Measurements from ENCODE around the gene HMGCS1.
"Not testable (repeated sequence)": the region's sequence is repeated elsewhere in the genome, so short reads cannot be mapped to it uniquely, and the experiment has no call there.

The HMGCS1 gene

GRCh38 chr5:43312076-43312661 lies 1.0 kb downstream of the HMGCS1 start:
- DNase-seq, result no peak

- no peak for DNase-seq
Measured at GRCh38 chr5:43309637-43310036, 3.6 kb downstream of the HMGCS1 start.

- no peak for DNase-seq
Measured at GRCh38 chr5:43309122-43309521, 4.1 kb downstream of the HMGCS1 start.

GRCh38 chr5:43306954-43307353 lies 6.3 kb downstream of the HMGCS1 start:
- DNase-seq, result not testable (repeated sequence)

DNA sequence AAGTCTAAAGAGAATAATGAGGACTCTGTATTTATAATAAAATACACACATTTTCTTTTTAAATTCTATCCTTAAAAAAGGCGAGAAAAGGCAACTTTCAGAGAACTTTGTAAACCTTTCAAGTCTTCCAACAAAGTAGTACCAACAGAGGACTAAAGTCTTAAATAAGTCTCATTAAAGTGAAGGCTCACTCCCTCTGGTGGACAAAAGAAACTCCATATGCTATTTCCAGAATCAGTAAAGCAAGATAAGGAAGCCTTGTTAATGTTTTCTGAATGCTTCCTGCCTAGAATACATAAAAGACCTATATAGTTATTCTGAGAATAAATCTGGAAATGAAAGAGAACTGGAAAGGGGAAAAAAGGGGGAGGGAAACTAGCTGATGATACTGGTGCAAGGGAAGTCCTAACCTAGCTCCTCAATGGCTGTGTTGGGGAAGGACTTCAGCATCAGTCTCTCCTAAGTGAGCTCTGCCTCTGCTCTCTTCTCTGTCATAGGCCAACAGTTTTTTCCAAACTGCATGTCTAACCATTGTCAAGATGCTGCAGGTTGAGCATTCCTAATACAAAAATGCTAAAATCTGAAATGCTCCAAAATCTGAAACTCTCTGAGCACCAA lies 7.2 kb downstream of the HMGCS1 start:
- peak in 1 of 2 experiments; percentile 55 for DNase-seq

DNA sequence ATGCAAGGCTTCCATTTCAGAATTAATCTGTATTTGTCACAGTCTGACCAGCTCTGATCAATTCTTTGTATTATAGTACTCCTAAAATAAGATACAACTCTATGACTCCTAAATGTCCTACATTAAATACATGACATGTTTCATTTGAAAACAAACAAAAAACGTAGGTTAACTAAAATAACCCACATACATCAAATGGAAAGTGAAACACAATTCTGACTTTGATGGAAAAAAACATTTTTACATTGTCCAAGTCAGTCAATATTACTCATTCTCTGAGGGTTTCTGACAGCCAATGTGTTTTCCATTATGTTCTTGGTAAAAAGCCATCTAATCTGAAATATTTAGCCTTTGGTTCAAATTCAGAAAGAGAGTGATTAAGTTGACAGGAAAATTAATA lies 8.7 kb downstream of the HMGCS1 start:
- no peak for DNase-seq

- DNase-seq, result no peak
Measured at GRCh38 chr5:43303242-43303641, 10.0 kb downstream of the HMGCS1 start.

DNA sequence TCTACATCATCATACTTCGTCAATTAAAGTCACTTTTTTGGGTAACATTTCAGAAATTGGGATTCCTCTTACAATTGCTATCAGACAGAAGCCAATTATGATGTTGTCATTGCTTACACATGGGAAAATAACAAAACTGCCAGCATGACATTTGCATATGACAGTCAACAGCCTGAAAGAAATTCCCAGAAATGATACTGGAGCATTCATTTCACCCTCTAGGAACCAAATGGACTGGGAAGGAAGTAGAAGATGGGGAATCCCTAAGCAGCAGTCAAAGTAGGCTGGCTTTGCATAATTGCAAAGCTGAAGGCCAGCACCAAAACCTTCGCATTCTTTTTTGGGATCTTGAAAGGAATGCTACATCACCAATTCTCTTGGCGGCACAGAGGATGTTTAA lies 10.7 kb downstream of the HMGCS1 start:
- no peak for DNase-seq

- no peak for DNase-seq
Measured at GRCh38 chr5:43301653-43302091, 11.5 kb downstream of the HMGCS1 start.

DNA sequence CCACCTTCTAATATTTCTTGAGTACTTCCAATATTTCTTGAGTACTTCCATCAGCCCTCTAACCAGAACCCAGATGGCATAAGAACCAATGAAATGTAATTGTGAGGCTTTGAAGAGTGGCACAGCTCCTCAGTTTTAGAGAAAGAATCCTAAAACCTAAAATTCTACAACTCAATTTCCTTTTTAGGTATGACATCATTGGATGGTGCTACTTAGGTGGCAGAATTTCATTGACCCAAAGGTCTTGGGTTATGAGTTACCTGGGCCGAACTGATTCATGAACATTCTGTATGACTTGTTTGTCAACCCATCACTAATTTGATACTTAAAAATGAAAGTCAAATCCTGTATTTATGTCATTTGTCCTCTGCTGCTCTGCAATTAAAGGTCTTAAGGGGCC lies 13.1 kb downstream of the HMGCS1 start:
- DNase-seq, result no peak

GRCh38 chr5:43298443-43298842 lies 14.8 kb downstream of the HMGCS1 start:
- DNase-seq, result no peak

DNA sequence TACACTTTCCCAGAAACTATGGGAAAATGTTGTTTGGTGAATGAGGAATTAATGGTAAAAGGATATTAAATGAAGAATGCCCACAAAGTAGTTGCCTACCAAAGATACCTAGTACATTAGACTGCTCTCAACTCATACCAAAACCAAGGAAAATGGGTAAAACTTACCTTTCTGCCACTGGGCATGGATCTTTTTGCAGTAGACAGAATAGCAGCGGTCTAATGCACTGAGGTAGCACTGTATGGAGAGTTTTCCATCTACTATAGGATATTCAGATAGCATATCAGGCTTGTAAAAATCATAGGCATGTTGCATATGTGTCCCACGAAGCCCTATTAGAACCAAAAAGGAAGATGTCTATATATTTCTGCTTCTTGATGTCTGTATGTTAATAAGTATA lies 16.4 kb downstream of the HMGCS1 start:
- no peak for DNase-seq

DNA sequence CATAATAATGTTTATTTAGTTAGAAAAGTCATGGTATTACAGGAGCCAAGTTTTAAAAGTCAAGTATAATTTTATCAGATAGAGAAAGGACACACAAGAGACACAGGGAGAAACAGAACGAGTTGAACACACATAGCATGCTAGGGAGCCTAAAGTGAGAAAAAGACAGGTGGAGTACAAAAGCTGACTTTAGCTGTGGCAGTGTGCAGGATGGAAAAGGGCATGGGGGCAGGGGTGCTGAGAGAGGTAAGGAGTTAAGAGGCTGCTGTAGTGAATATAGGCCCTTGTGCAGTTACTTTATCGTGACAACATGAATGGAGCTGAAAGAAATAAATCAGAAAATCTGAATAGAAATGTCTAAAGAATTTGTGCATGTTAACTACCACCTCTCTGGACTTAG lies 18.0 kb downstream of the HMGCS1 start:
- no peak for DNase-seq

GRCh38 chr5:43294226-43294625 lies 19.0 kb downstream of the HMGCS1 start:
- DNase-seq, result no peak

GRCh38 chr5:43290726-43291125 lies 22.5 kb downstream of the HMGCS1 start:
- DNase-seq, result no peak

DNA sequence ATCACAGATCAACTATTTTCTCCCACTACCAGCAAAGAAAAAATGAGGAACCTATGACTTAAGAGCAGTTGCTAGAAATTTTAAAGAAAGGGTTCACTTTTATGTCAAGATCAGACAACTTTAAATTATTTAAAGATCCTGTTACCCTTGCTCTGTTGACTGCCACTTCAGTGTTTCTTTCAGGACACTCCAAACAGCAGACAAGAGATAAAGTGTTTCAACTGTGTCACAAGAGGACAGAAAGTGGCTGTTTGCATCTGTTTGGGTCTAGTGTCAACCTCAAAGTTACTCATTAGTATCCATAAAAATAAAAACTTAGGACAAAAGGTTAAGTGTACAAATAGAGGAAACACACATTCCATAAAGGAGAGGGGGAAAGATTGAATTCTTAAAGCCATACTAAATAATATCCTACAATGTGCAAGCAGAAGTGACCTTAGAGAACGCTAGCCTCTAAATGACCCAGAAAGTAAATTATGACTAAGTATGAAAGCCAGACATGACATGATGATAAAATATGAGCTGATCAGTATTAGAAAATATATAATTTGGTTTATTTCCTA lies 24.9 kb downstream of the HMGCS1 start:
- no peak for DNase-seq

DNA sequence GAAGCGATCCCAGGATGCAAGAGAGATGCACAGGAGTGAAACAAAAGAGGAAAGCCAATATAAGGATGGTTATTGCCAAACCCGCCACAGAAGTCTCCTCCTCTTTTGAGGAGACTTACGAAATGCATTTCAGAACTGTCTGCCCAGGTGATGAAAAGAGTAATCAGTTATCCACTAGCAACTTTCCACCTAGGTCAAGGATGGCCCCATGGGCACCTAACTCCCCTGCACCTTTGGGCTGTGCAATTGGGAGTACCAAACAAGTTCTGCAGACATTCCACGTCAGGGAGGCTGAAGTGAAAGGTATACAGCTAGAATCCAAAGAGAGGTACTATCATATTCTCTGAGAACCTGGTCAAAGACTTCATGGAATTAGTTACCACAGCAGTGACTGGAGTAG lies 25.7 kb downstream of the HMGCS1 start:
- DNase-seq, result no peak

DNA sequence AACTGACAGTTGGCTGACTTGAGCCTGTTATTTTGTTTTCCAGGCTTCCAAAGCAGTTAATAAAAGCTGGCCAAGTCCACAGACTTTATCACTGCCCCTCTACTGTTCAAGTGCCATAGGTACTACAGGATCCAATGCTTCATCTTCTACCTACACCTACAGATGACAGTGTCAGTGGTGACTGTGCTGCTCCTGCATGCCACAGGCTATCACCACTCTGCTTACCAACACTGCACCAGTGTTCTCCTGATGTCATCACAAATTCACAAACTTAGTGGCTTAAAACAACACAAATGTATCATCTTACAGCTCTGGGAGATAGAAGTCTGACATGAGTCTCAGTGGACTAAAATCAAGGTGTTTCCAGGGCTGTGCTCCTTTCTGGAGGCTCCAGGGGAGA lies 26.6 kb downstream of the HMGCS1 start:
- no peak for DNase-seq

DNA sequence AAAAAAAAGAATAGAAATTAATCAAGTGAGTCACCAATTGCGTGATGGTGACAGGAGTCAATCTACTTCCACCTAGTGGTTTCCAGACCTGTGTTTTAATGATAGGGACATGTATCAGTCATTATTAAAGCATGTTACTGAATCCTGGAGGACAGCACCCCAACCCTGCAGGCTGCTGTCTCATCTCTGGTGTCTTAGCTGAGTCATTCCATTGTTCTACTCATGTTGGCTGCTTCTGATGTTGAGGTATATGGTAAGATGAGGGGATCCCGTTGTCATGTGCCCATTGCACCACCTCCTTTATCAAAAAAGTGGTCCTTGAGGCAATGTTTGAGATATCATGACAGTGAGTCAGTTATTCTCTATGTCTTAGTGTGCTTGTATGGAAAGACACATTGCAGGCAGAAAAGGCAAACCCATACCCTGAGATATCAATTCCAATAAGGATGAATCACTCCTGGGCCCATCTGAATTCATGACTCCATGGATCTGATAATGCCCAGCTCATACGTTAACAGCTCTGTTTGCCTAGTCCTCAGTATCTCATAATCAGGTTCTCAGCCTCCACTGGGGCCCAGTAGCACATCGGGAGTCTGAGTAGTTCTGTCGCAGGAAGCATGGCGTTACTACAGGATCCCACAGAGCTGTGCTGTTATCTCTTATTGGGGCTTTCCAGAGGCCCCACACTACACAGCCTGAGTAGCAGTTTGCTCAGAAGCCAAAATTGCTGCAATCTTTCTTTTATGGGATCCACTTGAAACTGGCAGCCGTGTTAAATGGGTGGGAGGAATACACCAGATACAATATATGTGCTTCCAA lies 31.2 kb downstream of the HMGCS1 start:
- DNase-seq, result no peak

DNA sequence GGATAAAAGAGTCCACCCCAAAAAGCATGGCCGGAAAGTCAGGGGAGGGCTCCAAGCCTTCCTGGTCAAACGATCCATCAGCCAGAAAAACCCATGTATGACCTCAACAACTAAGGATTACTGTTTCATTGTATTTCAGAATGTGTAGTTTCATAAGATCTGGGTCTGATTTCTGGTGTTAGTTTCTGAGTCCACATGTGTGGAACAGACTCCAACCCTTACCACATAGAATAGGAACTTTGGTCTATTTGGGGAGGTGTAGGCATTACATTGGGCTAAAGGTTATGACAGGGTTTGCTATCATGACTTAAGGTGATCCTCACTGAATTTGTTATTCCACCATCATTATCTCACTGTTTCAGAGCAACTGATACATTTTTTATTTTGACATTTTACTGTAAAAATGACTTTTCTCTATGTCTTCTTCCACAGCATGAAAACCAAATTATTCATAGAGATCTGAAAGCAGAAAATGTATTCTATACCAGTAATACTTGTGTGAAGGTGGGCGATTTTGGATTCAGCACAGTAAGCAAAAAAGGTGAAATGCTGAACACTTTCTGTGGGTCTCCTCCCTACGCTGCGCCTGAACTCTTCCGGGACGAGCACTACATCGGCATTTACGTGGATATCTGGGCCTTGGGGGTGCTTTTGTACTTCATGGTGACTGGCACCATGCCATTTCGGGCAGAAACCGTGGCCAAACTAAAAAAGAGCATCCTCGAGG lies 33.5 kb downstream of the HMGCS1 start:
- no peak for DNase-seq

- no peak for DNase-seq
Measured at GRCh38 chr5:43275391-43275790, 37.8 kb downstream of the HMGCS1 start.

GRCh38 chr5:43274435-43275114 lies 38.6 kb downstream of the HMGCS1 start:
- no peak for DNase-seq

GRCh38 chr5:43273552-43273951 lies 39.7 kb downstream of the HMGCS1 start:
- DNase-seq, result no peak

Measured in NCI-H1930 (cell line).